Hippocampal formation (tissue), 2 donors: Measurements from ENCODE around the gene POP7.
"Not testable (repeated sequence)": the region's sequence is repeated elsewhere in the genome, so short reads cannot be mapped to it uniquely, and the experiment has no call there.

ENCODE experiments used
- DNase-seq, 2 donors: peaks; one replicate each; lab custom pipeline; 2025; lab: John Stamatoyannopoulos, UW

POP7 gene

GRCh38 chr7:100723732-100724275 is 17.9 kb downstream of the POP7 start:
- DNase-seq, result no peak

- DNase-seq, result not testable (repeated sequence)
Measured at GRCh38 chr7:100724364-100724763, 18.4 kb downstream of the POP7 start.

GRCh38 chr7:100726996-100727761 is 21.3 kb downstream of the POP7 start:
- DNase-seq, result no peak

GRCh38 chr7:100728196-100728595 is 22.3 kb downstream of the POP7 start:
- no peak for DNase-seq

- no peak for DNase-seq
Measured at GRCh38 chr7:100730136-100730800, 24.3 kb downstream of the POP7 start.

GRCh38 chr7:100731937-100732636 is 26.2 kb downstream of the POP7 start:
- DNase-seq, result no peak

- DNase-seq, result no peak
Measured at GRCh38 chr7:100735730-100736129, 29.8 kb downstream of the POP7 start.

GRCh38 chr7:100736671-100737070 is 30.8 kb downstream of the POP7 start:
- DNase-seq, result no peak

GRCh38 chr7:100739934-100740333 is 34.0 kb downstream of the POP7 start:
- DNase-seq, result no peak

- no peak for DNase-seq
Measured at GRCh38 chr7:100744605-100745004, 38.7 kb downstream of the POP7 start.

- DNase-seq, result peak; percentile 3 to 21
Measured at GRCh38 chr7:100745184-100745583, 39.3 kb downstream of the POP7 start.

GRCh38 chr7:100752994-100753393 is 47.1 kb downstream of the POP7 start:
- DNase-seq, result no peak

- no peak for DNase-seq
Measured at GRCh38 chr7:100753750-100754149, 47.8 kb downstream of the POP7 start.
